ENCODE measurements around the gene GALT. TPM values are rescaled to one million over a fixed set of nuclear protein-coding genes. Genes with fewer than 3 reads are reported as not detected.

GALT gene
- total RNA-seq, 4 donors from 2014 or later = 73.5 to 147 (median 97.3) TPM

- Histone ChIP-seq H3K36me3 (no peaks in the 10 kb centered on the region), H3K9me3 (no peaks in the 10 kb centered on the region), H3K27ac (no peak overlapping the region), H3K4me3 (no peak overlapping the region), H3K27me3 (no peaks in the 10 kb centered on the region), H3K4me1 (peaks cover 0 to 10% (median 7%) of the 10 kb centered on the region in 4 donors)
- in situ Hi-C loops (cut with MboI; ENCODE audit: low pct_ligation_motif_present in 1 of 4, low pct_unique_long_range_greater_than_20kb in 1 of 4, low sequenced_read_pairs in 3 of 4) (no loop called here), intact Hi-C loops (cut with DNase I; ENCODE audit: low total_unique reads) (no loop called here)
- 96 to 100% methylated on average over 1 to 5 of the region's 5 CpGs for WGBS, 2 donors (ENCODE audit: low coverage in 1 of 2)
- TF ChIP-seq POLR2A (IDR thresholded peaks at IDR 0.05) = no peak
- no peak for TF ChIP-seq EP300 (IDR thresholded peaks at IDR 0.05; ENCODE audit: low read depth)
- no peak for TF ChIP-seq CTCF (IDR thresholded peaks at IDR 0.05)
- no peak for TF ChIP-seq POLR2AphosphoS5 (IDR thresholded peaks at IDR 0.05)
- DNase-seq = no peak
These were observed 23.5 kb downstream of the GALT start for GRCh38 chr9:34669809-34670562.

GRCh38 chr9:34671307-34671706, 24.8 kb downstream of the GALT start:
- TF ChIP-seq EP300 (IDR thresholded peaks at IDR 0.05; ENCODE audit: low read depth) (no peak), POLR2AphosphoS5 (IDR thresholded peaks at IDR 0.05) (no peak), CTCF (IDR thresholded peaks at IDR 0.05) (no peak), POLR2A (IDR thresholded peaks at IDR 0.05) (no peak)
- 80 to 86% methylated on average over 1 of the region's 1 CpG for WGBS, 2 donors (ENCODE audit: low coverage in 1 of 2)
- DNase-seq = no peak
- intact Hi-C loops (cut with DNase I; ENCODE audit: low total_unique reads) = no loop called here
- in situ Hi-C loops (cut with MboI; ENCODE audit: low pct_ligation_motif_present in 1 of 4, low pct_unique_long_range_greater_than_20kb in 1 of 4, low sequenced_read_pairs in 3 of 4) = no loop called here
- Histone ChIP-seq H3K9me3 (no peaks in the 10 kb centered on the region), H3K36me3 (no peaks in the 10 kb centered on the region), H3K4me3 (no peak overlapping the region), H3K27ac (no peak overlapping the region), H3K4me1 (peaks cover 0 to 6% (median 5%) of the 10 kb centered on the region in 4 donors), H3K27me3 (no peaks in the 10 kb centered on the region)

GRCh38 chr9:34674440-34674839, 28.0 kb downstream of the GALT start:
- H3K27me3 ChIP-seq = no peaks in the 10 kb centered on the region
- WGBS, 2 donors (ENCODE audit: low coverage in 1 of 2) = 66 to 67% methylated on average over 3 of the region's 3 CpGs
- no peak overlapping the region for H3K4me3 ChIP-seq
- in situ Hi-C loops (cut with MboI; ENCODE audit: low pct_ligation_motif_present in 1 of 4, low pct_unique_long_range_greater_than_20kb in 1 of 4, low sequenced_read_pairs in 3 of 4) (no loop called here), intact Hi-C loops (cut with DNase I; ENCODE audit: low total_unique reads) (no loop called here)
- no peak for DNase-seq
- no peaks in the 10 kb centered on the region for H3K36me3 ChIP-seq
- TF ChIP-seq POLR2A (IDR thresholded peaks at IDR 0.05) (no peak), CTCF (IDR thresholded peaks at IDR 0.05) (no peak), POLR2AphosphoS5 (IDR thresholded peaks at IDR 0.05) (no peak), EP300 (IDR thresholded peaks at IDR 0.05; ENCODE audit: low read depth) (no peak)
- no peak overlapping the region for H3K27ac ChIP-seq
- no peaks in the 10 kb centered on the region for H3K9me3 ChIP-seq
- H3K4me1 ChIP-seq = no peaks in the 10 kb centered on the region

DNA sequence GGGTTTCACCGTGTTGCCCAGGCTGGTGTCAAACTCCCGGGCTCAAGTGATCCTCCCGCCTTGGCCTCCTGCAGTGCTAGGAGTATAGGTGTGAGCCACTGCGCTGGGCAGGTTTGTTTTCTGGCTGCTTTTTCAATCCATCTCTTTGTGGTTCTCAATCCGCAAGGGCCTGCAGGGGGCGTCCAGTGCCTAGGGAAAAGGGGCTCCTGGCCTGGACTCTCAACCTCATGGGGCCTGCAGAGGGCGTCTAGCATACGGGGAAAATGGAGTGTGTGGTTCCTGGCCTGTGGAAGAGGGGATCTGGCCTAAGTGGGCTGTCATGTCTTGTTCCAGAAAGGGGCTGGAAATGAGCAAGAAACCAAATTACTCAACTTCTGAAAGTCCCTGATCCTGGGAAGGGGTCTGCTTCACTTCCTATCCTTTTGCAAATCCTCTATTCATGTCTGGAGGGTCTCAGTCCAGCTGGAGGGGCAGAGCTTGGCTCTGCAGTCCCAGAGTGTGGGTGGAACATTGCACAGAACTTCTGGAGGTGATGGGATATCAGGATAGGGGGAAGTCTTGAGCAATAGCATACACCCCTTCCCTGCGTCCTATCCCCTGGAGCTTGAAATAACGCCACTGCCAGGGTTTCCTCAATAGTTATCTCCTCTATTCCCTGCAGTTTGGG, 28.7 kb downstream of the GALT start:
- H3K27me3 ChIP-seq = no peaks in the 10 kb centered on the region
- DNase-seq = peak; percentile 78
- in situ Hi-C loops (cut with MboI; ENCODE audit: low pct_ligation_motif_present in 1 of 4, low pct_unique_long_range_greater_than_20kb in 1 of 4, low sequenced_read_pairs in 3 of 4) = no loop called here

More for the DNA sequence above, 28.7 kb downstream of the GALT start:
- H3K9me3 ChIP-seq = no peaks in the 10 kb centered on the region
- peak; percentile 44 to 67 (median 54) for TF ChIP-seq CTCF (IDR thresholded peaks at IDR 0.05)
- TF ChIP-seq POLR2AphosphoS5 (IDR thresholded peaks at IDR 0.05) = no peak
- 30 to 36% methylated on average over 5 to 10 of the region's 10 CpGs for WGBS, 2 donors (ENCODE audit: low coverage in 1 of 2)
- H3K4me3 ChIP-seq = no peak overlapping the region
- H3K4me1 ChIP-seq = no peaks in the 10 kb centered on the region
- H3K27ac ChIP-seq = no peak overlapping the region
- no peaks in the 10 kb centered on the region for H3K36me3 ChIP-seq
- intact Hi-C loops (cut with DNase I; ENCODE audit: low total_unique reads) = loop anchor here (5.0 kb wide), 1 partner anchor 648 kb away; no protein-coding TSS in a partner anchor
